HepG2 (cell line): ENCODE data around the gene C2orf49. TPM values are rescaled to one million over a fixed set of nuclear protein-coding genes. Genes with fewer than 3 reads are reported as not detected.

ENCODE experiments used
- ARNT2 ChIP-seq: sonication (generic); formaldehyde crosslinking; IDR thresholded peaks from 2 replicates; pipeline ENCODE4 v1.8.0; 2022; ENCODE audit warnings: mild to moderate bottlenecking, low read depth, missing genetic modification reagents, moderate library complexity
- CHD2 ChIP-seq: IDR thresholded peaks from 2 replicates; pipeline ENCODE4 v1.6.1; 2011; ENCODE audit warnings: low read depth, low read length, improper control_type of control experiment
- HNRNPLL ChIP-seq: fragments of 200-400 bp; formaldehyde crosslinking; IDR thresholded peaks from 2 replicates; pipeline ENCODE4 v1.6.1; 2017; ENCODE audit warnings: mild to moderate bottlenecking, low read depth, low read length; ENCODE audit not compliant: poor library complexity, severe bottlenecking
- IRF9 ChIP-seq: sonication (generic); formaldehyde crosslinking; IDR thresholded peaks from 2 replicates; pipeline ENCODE4 v1.8.0; 2022; ENCODE audit warnings: missing genetic modification reagents, mild to moderate bottlenecking, borderline replicate concordance
- JUND ChIP-seq: sonication (generic); formaldehyde crosslinking; IDR thresholded peaks from 2 replicates; pipeline ENCODE4 v1.8.0; 2022; ENCODE audit warnings: mild to moderate bottlenecking, missing genetic modification reagents
- LCORL ChIP-seq, 2 experiments: fragments of 450-650 bp in 1 of 2; sonication (generic) in 1 of 2; formaldehyde crosslinking in 1 of 2; IDR thresholded peaks; 2 replicates each; pipeline versions ENCODE4 v1.5.0 to v1.6.1; 2017 to 2020; ENCODE audit warnings: antibody characterized with exemption in 1 of 2, missing genetic modification reagents in 1 of 2
- NRL ChIP-seq: sonication (generic); formaldehyde crosslinking; IDR thresholded peaks from 2 replicates; pipeline ENCODE4 v1.5.0; 2020; ENCODE audit warnings: missing genetic modification reagents, mild to moderate bottlenecking, moderate library complexity, borderline replicate concordance
- PHF20 ChIP-seq: sonication (generic); formaldehyde crosslinking; IDR thresholded peaks from 2 replicates; pipeline ENCODE4 v1.5.0; 2020; ENCODE audit warnings: mild to moderate bottlenecking, missing genetic modification reagents
- SALL1 ChIP-seq: sonication (generic); formaldehyde crosslinking; IDR thresholded peaks from 2 replicates; pipeline ENCODE4 v1.8.0; 2022; ENCODE audit warnings: mild to moderate bottlenecking, missing genetic modification reagents
- SP4 ChIP-seq: sonication (generic); formaldehyde crosslinking; IDR thresholded peaks from 2 replicates; pipeline ENCODE4 v1.8.1; 2023; ENCODE audit warnings: mild to moderate bottlenecking, missing genetic modification reagents
- USF2 ChIP-seq, 2 experiments: sonication (generic) in 1 of 2; formaldehyde crosslinking in 1 of 2; IDR thresholded peaks; 2 replicates each; pipeline versions ENCODE4 v1.5.1 to v1.6.1; 2011 to 2020; ENCODE audit warnings: borderline replicate concordance in 1 of 2, low read depth in 1 of 2, low read length in 1 of 2, mild to moderate bottlenecking in 1 of 2, missing genetic modification reagents in 1 of 2, moderate library complexity in 1 of 2
- ZNF235 ChIP-seq: sonication (generic); formaldehyde crosslinking; IDR thresholded peaks from 2 replicates; pipeline ENCODE4 v1.8.1; 2023; ENCODE audit warnings: mild to moderate bottlenecking, missing genetic modification reagents, borderline replicate concordance
- ZNF317 ChIP-seq: sonication (generic); formaldehyde crosslinking; IDR thresholded peaks from 2 replicates; pipeline ENCODE4 v1.5.0; 2020; ENCODE audit warnings: mild to moderate bottlenecking, missing genetic modification reagents
- ZNF570 ChIP-seq: sonication (generic); formaldehyde crosslinking; IDR thresholded peaks from 2 replicates; pipeline ENCODE4 v1.4.0; 2020; ENCODE audit warnings: mild to moderate bottlenecking, missing genetic modification reagents, borderline replicate concordance
- ZNF598 ChIP-seq: sonication (generic); formaldehyde crosslinking; IDR thresholded peaks from 2 replicates; pipeline ENCODE4 v1.5.1; 2020; ENCODE audit warnings: mild to moderate bottlenecking, missing genetic modification reagents, borderline replicate concordance
- ZNF674 ChIP-seq: sonication (generic); formaldehyde crosslinking; IDR thresholded peaks from 2 replicates; pipeline ENCODE4 v1.5.0; 2020; ENCODE audit warnings: low read depth, mild to moderate bottlenecking, missing genetic modification reagents
- ZNF75D ChIP-seq: sonication (generic); formaldehyde crosslinking; IDR thresholded peaks from 2 replicates; pipeline ENCODE4 v1.8.1; 2023; ENCODE audit warnings: missing genetic modification reagents, mild to moderate bottlenecking, borderline replicate concordance
- ZNF878 ChIP-seq: sonication (generic); formaldehyde crosslinking; IDR thresholded peaks from 2 replicates; pipeline ENCODE4 v1.8.1; 2023; ENCODE audit warnings: mild to moderate bottlenecking, missing genetic modification reagents, moderate library complexity
- polyA plus RNA-seq, 8 experiments: library from polyadenylated mRNA; depleted of rRNA in 3 of 8; stranded (reverse) in 7 of 8; unstranded in 1 of 8; fragments of >200 nt; fragmentation: Illumina TruSeq in 4 of 8; extraction: Trizol in 4 of 8; gene quantifications; 2 replicates each; pipeline versions ENCODE4 v1.2.1 to v1.2.3, GENCODE V29; 2011 to 2016; ENCODE audit warnings: low read depth in 4 of 8, missing spikeins in 1 of 8, mixed read lengths in 1 of 8; ENCODE audit not compliant: insufficient read depth in 1 of 8
- total RNA-seq, 5 experiments: library from RNA; depleted of rRNA; stranded (reverse); fragments of >200 nt; fragmentation: Illumina TruSeq; extraction: Trizol; gene quantifications; 2 replicates each; pipeline ENCODE4 v1.2.3, GENCODE V29; 2016; ENCODE audit warnings: low read depth in 1 of 5
- TF ChIP-seq, protein P1 (sequence below): sonication (generic); formaldehyde crosslinking; IDR thresholded peaks from 2 replicates; pipeline ENCODE4 v1.4.0; 2020; ENCODE audit warnings: mild to moderate bottlenecking, missing genetic modification reagents, borderline replicate concordance

The C2orf49 gene
- total and polyA plus RNA-seq, 2 of the 13 experiments (the other 11 are each of a cell fraction or from before 2014, with no cell fraction given), result 24.7 to 28.8 TPM

- TF ChIP-seq ZNF674, result no peak
- TF ChIP-seq PHF20 (CRISPR knock-in tag), result 0 out of 2 replicates have a peak, but pooled peaks have one; percentile 19
- peak; percentile 58 for TF ChIP-seq SALL1 (CRISPR knock-in tag)
- no peak for TF ChIP-seq USF2 (IDR thresholded peaks at IDR 0.05; ENCODE audit: low read depth, low read length)
- TF ChIP-seq USF2 (CRISPR knock-in tag; IDR thresholded peaks at IDR 0.05; ENCODE audit: borderline replicate concordance), result peak; percentile 91; the same call in 1 of the 2 replicates
- TF ChIP-seq LCORL (IDR thresholded peaks at IDR 0.05), result no peak
- TF ChIP-seq LCORL (CRISPR knock-in tag; IDR thresholded peaks at IDR 0.05), result no peak
- peak; percentile 52 for TF ChIP-seq SP4 (CRISPR knock-in tag)
- no peak for TF ChIP-seq ZNF570
- peak; percentile 85 for TF ChIP-seq HNRNPLL
- TF ChIP-seq ZNF235 (CRISPR knock-in tag), result 0 out of 2 replicates have a peak, but pooled peaks have one; percentile 37
- TF ChIP-seq ZNF317 (CRISPR knock-in tag), result no peak
- TF ChIP-seq CHD2, result no peak
- TF ChIP-seq ZNF598, result 0 out of 2 replicates have a peak, but pooled peaks have one; percentile 19
- TF ChIP-seq IRF9 (CRISPR knock-in tag), result peak; percentile 69; the same call in 1 of the 2 replicates
- TF ChIP-seq ARNT2 (CRISPR knock-in tag), result peak; percentile 79
- TF ChIP-seq NRL, result peak; percentile 42; the same call in 1 of the 2 replicates
- no peak for TF ChIP-seq JUND (CRISPR knock-in tag)
- 0 out of 2 replicates have a peak, but pooled peaks have one; percentile 67 for TF ChIP-seq ZNF75D
- no peak for TF ChIP-seq ZNF878 (CRISPR knock-in tag)
- TF ChIP-seq, protein P1, sequence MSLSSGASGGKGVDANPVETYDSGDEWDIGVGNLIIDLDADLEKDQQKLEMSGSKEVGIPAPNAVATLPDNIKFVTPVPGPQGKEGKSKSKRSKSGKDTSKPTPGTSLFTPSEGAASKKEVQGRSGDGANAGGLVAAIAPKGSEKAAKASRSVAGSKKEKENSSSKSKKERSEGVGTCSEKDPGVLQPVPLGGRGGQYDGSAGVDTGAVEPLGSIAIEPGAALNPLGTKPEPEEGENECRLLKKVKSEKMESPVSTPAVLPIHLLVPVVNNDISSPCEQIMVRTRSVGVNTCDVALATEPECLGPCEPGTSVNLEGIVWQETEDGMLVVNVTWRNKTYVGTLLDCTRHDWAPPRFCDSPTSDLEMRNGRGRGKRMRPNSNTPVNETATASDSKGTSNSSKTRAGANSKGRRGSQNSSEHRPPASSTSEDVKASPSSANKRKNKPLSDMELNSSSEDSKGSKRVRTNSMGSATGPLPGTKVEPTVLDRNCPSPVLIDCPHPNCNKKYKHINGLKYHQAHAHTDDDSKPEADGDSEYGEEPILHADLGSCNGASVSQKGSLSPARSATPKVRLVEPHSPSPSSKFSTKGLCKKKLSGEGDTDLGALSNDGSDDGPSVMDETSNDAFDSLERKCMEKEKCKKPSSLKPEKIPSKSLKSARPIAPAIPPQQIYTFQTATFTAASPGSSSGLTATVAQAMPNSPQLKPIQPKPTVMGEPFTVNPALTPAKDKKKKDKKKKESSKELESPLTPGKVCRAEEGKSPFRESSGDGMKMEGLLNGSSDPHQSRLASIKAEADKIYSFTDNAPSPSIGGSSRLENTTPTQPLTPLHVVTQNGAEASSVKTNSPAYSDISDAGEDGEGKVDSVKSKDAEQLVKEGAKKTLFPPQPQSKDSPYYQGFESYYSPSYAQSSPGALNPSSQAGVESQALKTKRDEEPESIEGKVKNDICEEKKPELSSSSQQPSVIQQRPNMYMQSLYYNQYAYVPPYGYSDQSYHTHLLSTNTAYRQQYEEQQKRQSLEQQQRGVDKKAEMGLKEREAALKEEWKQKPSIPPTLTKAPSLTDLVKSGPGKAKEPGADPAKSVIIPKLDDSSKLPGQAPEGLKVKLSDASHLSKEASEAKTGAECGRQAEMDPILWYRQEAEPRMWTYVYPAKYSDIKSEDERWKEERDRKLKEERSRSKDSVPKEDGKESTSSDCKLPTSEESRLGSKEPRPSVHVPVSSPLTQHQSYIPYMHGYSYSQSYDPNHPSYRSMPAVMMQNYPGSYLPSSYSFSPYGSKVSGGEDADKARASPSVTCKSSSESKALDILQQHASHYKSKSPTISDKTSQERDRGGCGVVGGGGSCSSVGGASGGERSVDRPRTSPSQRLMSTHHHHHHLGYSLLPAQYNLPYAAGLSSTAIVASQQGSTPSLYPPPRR (CRISPR knock-in tag), result no peak
Measured at GRCh38 chr2:105398336-105399206, 61.2 kb downstream of the C2orf49 start, which contains the start of gene FHL2 (continued).
